NCI-H1694 (cell line): ENCODE results near the gene OR2L5.

Experiments used
- DNase-seq: peaks from one replicate; lab custom pipeline; 2025; lab: John Stamatoyannopoulos, UW

OR2L5 gene

GRCh38 chr1:248013229-248013710, at the start of gene OR2L5:
Gene OR2L5 (plus strand): TSS chr1:248013660. CDS start chr1:248021948, 8,288 bp downstream.
- no peak for DNase-seq

GRCh38 chr1:247964933-247965332, 48.5 kb upstream of the OR2L5 start, which contains the start of gene OR2AK2:
Gene OR2AK2 (plus strand): TSS chr1:247965233. CDS start chr1:247965377, 144 bp downstream.
- DNase-seq: no peak

GRCh38 chr1:247966532-247967204, 46.8 kb upstream of the OR2L5 start:
- DNase-seq: no peak

GRCh38 chr1:247992986-247993385, 20.5 kb upstream of the OR2L5 start:
- no peak for DNase-seq

GRCh38 chr1:247998811-247999210, 14.6 kb upstream of the OR2L5 start:
- no peak for DNase-seq

GRCh38 chr1:248000169-248000568, 13.3 kb upstream of the OR2L5 start:
- DNase-seq: no peak

GRCh38 chr1:248007778-248008177, 5.7 kb upstream of the OR2L5 start:
- DNase-seq: no peak

GRCh38 chr1:248009681-248010080, 3.8 kb upstream of the OR2L5 start:
- DNase-seq: no peak

GRCh38 chr1:248015803-248016202, 2.3 kb downstream of the OR2L5 start:
- no peak for DNase-seq

- DNase-seq: no peak
Observed at GRCh38 chr1:248029770-248030169, 16.3 kb downstream of the OR2L5 start, which contains the start of gene OR2L2. Gene OR2L2 (plus strand): TSS chr1:248030070. CDS start chr1:248038268, 8,198 bp downstream.

- DNase-seq: no peak
Observed at GRCh38 chr1:248045209-248045608, 31.7 kb downstream of the OR2L5 start.

- DNase-seq: no peak
Observed at GRCh38 chr1:248046536-248046935, 33.1 kb downstream of the OR2L5 start, which contains the start of gene OR2L3. Gene OR2L3 (plus strand): TSS chr1:248046836. CDS start chr1:248060682, 13,846 bp downstream.

- DNase-seq: no peak
Observed at GRCh38 chr1:248047008-248047407, 33.5 kb downstream of the OR2L5 start.

- no peak for DNase-seq
Observed at GRCh38 chr1:248054671-248055070, 41.2 kb downstream of the OR2L5 start.

GRCh38 chr1:248055261-248055660, 41.8 kb downstream of the OR2L5 start:
- no peak for DNase-seq

- DNase-seq: no peak
Observed at GRCh38 chr1:248065071-248065470, 51.6 kb downstream of the OR2L5 start.

- DNase-seq: no peak
Observed at GRCh38 chr1:248065604-248066003, 52.1 kb downstream of the OR2L5 start.
